ENCODE results near the gene SLC35D2.

- TF ChIP-seq CTCF (IDR thresholded peaks at IDR 0.05), result no peak
- TF ChIP-seq POLR2A (IDR thresholded peaks at IDR 0.05), result no peak
Observed at GRCh38 chr9:96302021-96302420, 81.5 kb downstream of the SLC35D2 start, which contains the start of gene HSD17B3.

All from uterus (tissue), 2 donors.